ENCODE results near the gene HYAL3. TPM values are rescaled to one million over a fixed set of nuclear protein-coding genes. Genes with fewer than 3 reads are reported as not detected.

HYAL3 gene
- total RNA-seq, 1 experiment from 2014 or later: 10.3 TPM

GRCh38 chr3:50243543-50243895 is 55.7 kb downstream of the HYAL3 start:
- POLR2A ChIA-PET: interaction anchor here (0.8 to 0.9 kb wide), 2 partner anchors 16 to 21 kb away, joined by 3 to 4 read pairs; no protein-coding TSS in a partner anchor
- no peak overlapping the region for H3K4me2 ChIP-seq (ENCODE audit: low read length)
- peaks cover 40 to 58% of the 10 kb centered on the region in 2 experiments for H3K4me1 ChIP-seq (ENCODE audit: control insufficient read depth in 1 of 2, insufficient read depth in 2 of 2, low read length in 2 of 2)
- ATAC-seq: no peak
- CTCF ChIA-PET: interaction anchor here (0.8 to 1.4 kb wide), 3 partner anchors 16 to 49 kb away, joined by 3 to 8 read pairs (median 3); no protein-coding TSS in a partner anchor
- no TSS peak for BruUV-seq (replicated peaks)
- no peaks in the 10 kb centered on the region for H3K27me3 ChIP-seq (ENCODE audit: insufficient read depth, low read length)
- RAD21 ChIA-PET (ENCODE audit: low non-redundant PET in 1 of 2, low total read pairs in 2 of 2, uncharacterized antibody in 2 of 2, unreplicated experiment in 2 of 2): no interaction called here
- no peaks in the 10 kb centered on the region for H4K20me1 ChIP-seq (ENCODE audit: insufficient read depth)
- no peak for DNase-seq (ENCODE audit: low read depth, low spot score)
- peaks cover 95% of the 10 kb centered on the region for H3K79me2 ChIP-seq (ENCODE audit: insufficient read depth, low read length)
- no peak overlapping the region for H3K9ac ChIP-seq (ENCODE audit: low read length)
- H2AFZ ChIP-seq (ENCODE audit: low read depth, low read length, poor library complexity, severe bottlenecking): no peak overlapping the region
- TF ChIP-seq RAD21 (IDR thresholded peaks at IDR 0.05; ENCODE audit: low read depth): no peak
- H3K9me3 ChIP-seq (ENCODE audit: control insufficient read depth in 1 of 2, insufficient read depth in 1 of 2, low read depth in 1 of 2, low read length in 2 of 2): no peaks in the 10 kb centered on the region
- H3K9me2 ChIP-seq (ENCODE audit: insufficient read depth): no peaks in the 10 kb centered on the region
- H3K36me3 ChIP-seq (ENCODE audit: control insufficient read depth in 1 of 2, insufficient read depth in 2 of 2, low read length in 2 of 2): peaks cover 0 to 5% of the 10 kb centered on the region in 2 experiments; a peak in 1 of 4 replicates
- no peak overlapping the region for H3K4me3 ChIP-seq (replicated peaks in 1 of 2; ENCODE audit: low read depth in 1 of 2, low read length in 2 of 2)
- peak overlapping the region; percentile 19; the same call in 1 of the 2 replicates for H3K27ac ChIP-seq (ENCODE audit: low read depth, low read length)
- intact Hi-C loops (cut with micrococcal nuclease): no loop called here

GRCh38 chr3:50242851-50243542 is 56.2 kb downstream of the HYAL3 start:
- Histone ChIP-seq H3K27ac (ENCODE audit: low read depth, low read length) (peak overlapping the region; percentile 19; the same call in 1 of the 2 replicates), H3K79me2 (ENCODE audit: insufficient read depth, low read length) (peaks cover 95% of the 10 kb centered on the region), H4K20me1 (ENCODE audit: insufficient read depth) (0 out of 2 replicates have a peak, but pooled peaks cover 4% of the 10 kb centered on the region), H3K4me1 (ENCODE audit: control insufficient read depth in 1 of 2, insufficient read depth in 2 of 2, low read length in 2 of 2) (peaks cover 39 to 58% of the 10 kb centered on the region in 2 experiments), H3K9me3 (ENCODE audit: control insufficient read depth in 1 of 2, insufficient read depth in 1 of 2, low read depth in 1 of 2, low read length in 2 of 2) (no peaks in the 10 kb centered on the region), H2AFZ (ENCODE audit: low read depth, low read length, poor library complexity, severe bottlenecking) (no peak overlapping the region), H3K27me3 (ENCODE audit: insufficient read depth, low read length) (no peaks in the 10 kb centered on the region), H3K4me2 (ENCODE audit: low read length) (no peak overlapping the region), H3K9me2 (ENCODE audit: insufficient read depth) (no peaks in the 10 kb centered on the region), H3K9ac (ENCODE audit: low read length) (no peak overlapping the region), H3K36me3 (ENCODE audit: control insufficient read depth in 1 of 2, insufficient read depth in 2 of 2, low read length in 2 of 2) (peaks cover 0 to 5% of the 10 kb centered on the region in 2 experiments; a peak in 1 of 4 replicates), H3K4me3 (replicated peaks in 1 of 2; ENCODE audit: low read depth in 1 of 2, low read length in 2 of 2) (no peak overlapping the region)
- ChIA-PET RAD21 (ENCODE audit: low non-redundant PET in 1 of 2, low total read pairs in 2 of 2, uncharacterized antibody in 2 of 2, unreplicated experiment in 2 of 2) (no interaction called here), POLR2A (interaction anchor here (0.6 to 0.9 kb wide), 3 partner anchors 8 to 22 kb away, joined by 3 to 4 read pairs (median 3); no protein-coding TSS in a partner anchor), CTCF (interaction anchor here (0.8 to 1.4 kb wide), 3 partner anchors 16 to 48 kb away, joined by 3 to 8 read pairs (median 3); no protein-coding TSS in a partner anchor)
- ATAC-seq: no peak
- no peak for TF ChIP-seq REST (IDR thresholded peaks at IDR 0.05; ENCODE audit: low read depth)
- BruUV-seq (replicated peaks): no TSS peak
- no peak for DNase-seq (ENCODE audit: low read depth, low spot score)
- intact Hi-C loops (cut with micrococcal nuclease): no loop called here

Other genes starting within 250 kb of the HYAL3 start
- gene RBM5, start 210.5 kb downstream of the HYAL3 start, total RNA-seq (2021; ENCODE audit: unreplicated experiment): 89.1 TPM
- gene SEMA3F, start 144.1 kb downstream of the HYAL3 start, total RNA-seq (2021; ENCODE audit: unreplicated experiment): 15.7 TPM
- gene GNAT1, start 107.8 kb downstream of the HYAL3 start, total RNA-seq (2021; ENCODE audit: unreplicated experiment): not detected
- gene SLC38A3, start 94.1 kb downstream of the HYAL3 start, total RNA-seq (2021; ENCODE audit: unreplicated experiment): 3.1 TPM
- gene GNAI2, start 63.2 kb downstream of the HYAL3 start, total RNA-seq (2021; ENCODE audit: unreplicated experiment): 170 TPM
- 46.2 TPM for gene SEMA3B, start 30.3 kb downstream of the HYAL3 start, total RNA-seq (2021; ENCODE audit: unreplicated experiment)
- gene LSMEM2, start 20.3 kb downstream of the HYAL3 start, total RNA-seq (2021; ENCODE audit: unreplicated experiment): not detected
- gene IFRD2, start 7.0 kb downstream of the HYAL3 start, total RNA-seq (2021; ENCODE audit: unreplicated experiment): 146 TPM
- 21.3 TPM for gene NAA80, start within 50 bp of the HYAL3 start, total RNA-seq (2021; ENCODE audit: unreplicated experiment)
- gene HYAL1, start 4.2 kb upstream of the HYAL3 start, total RNA-seq (2021; ENCODE audit: unreplicated experiment): 6.1 TPM
- gene HYAL2, start 23.3 kb upstream of the HYAL3 start, total RNA-seq (2021; ENCODE audit: unreplicated experiment): 42.2 TPM
- gene TUSC2, start 28.8 kb upstream of the HYAL3 start, total RNA-seq (2021; ENCODE audit: unreplicated experiment): 34.0 TPM
- 29.6 TPM for gene RASSF1, start 41.4 kb upstream of the HYAL3 start, total RNA-seq (2021; ENCODE audit: unreplicated experiment)
- 3.3 TPM for gene ZMYND10, start 46.3 kb upstream of the HYAL3 start, total RNA-seq (2021; ENCODE audit: unreplicated experiment)
- gene NPRL2, start 51.4 kb upstream of the HYAL3 start, total RNA-seq (2021; ENCODE audit: unreplicated experiment): 35.4 TPM
- gene CYB561D2, start 51.5 kb upstream of the HYAL3 start, total RNA-seq (2021; ENCODE audit: unreplicated experiment): 9.5 TPM
- 24.6 TPM for gene TMEM115, start 60.1 kb upstream of the HYAL3 start, total RNA-seq (2021; ENCODE audit: unreplicated experiment)
- gene CACNA2D2, start 204.2 kb upstream of the HYAL3 start, total RNA-seq (2021; ENCODE audit: unreplicated experiment): 10.2 TPM

All from HCT116 (cell line).